EL (cell line): ENCODE measurements around the gene CDK5RAP3.

Experiments used
- DNase-seq: peaks from one replicate; pipeline ENCODE4 v3.0.0-alpha.2; 2016

Gene CDK5RAP3

GRCh38 chr17:47949946-47950345 lies 21.0 kb upstream of the CDK5RAP3 start:
- DNase-seq = no peak

DNA sequence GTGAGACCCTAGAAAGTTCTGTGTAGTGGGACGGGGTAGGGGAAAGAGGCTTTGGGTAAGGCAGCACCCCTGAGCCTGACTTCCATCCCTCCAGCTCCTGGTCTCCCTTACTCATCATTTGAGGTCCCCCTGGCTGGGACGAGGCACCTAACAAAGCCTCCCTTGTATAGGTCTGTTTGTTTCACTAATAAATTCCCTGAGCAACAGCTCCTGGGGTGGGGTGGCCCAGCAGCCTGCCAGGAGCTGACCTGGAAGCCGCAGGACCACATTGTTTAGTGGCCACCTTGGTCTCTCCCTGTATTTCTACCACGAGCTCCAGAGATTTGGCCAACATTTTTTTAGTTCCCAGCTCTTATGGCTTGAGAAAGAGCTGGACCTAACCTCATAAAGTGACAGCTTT lies 20.5 kb upstream of the CDK5RAP3 start:
- no peak for DNase-seq

DNA sequence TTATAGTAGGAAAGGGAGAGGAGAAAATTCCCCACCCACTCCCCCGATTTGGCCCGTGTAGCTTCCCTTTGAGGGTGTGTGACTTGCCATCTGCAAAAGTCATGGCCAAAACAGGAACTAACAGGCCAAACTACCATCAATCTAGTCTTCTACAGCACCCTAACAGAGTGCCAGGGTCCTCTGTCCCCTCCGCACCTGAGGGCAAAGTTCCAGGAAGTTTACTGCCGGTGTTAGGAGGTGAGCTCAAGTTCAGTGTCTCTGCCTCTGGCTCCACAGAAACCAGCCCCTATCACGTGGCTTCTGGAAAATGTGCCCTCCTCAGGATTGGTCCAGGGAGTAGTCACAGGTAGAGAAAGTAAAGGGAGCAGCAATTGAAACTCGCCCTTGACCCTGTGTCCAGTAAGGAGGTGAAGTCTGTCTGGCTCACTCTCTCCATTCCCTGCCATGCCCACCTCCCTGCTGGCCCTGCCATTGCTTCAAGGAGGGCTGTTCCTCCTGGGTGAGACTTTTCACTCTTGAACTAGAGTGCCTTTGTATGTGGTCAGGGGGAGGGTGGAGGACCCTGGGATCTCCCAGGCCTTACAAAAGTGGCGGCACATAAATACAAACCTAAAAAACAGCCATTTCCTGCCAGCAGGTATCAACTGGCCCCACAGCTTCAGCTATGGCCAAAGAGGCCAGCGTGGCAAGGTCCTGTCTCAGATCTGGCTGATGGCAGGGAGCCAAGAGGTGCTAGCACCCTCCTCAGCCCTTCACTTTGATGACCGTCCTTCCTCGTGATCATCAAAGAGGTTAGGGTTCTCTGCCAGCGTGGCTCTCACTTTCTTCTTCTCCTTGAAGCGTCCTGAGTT lies 18.5 kb upstream of the CDK5RAP3 start:
- no peak for DNase-seq

DNA sequence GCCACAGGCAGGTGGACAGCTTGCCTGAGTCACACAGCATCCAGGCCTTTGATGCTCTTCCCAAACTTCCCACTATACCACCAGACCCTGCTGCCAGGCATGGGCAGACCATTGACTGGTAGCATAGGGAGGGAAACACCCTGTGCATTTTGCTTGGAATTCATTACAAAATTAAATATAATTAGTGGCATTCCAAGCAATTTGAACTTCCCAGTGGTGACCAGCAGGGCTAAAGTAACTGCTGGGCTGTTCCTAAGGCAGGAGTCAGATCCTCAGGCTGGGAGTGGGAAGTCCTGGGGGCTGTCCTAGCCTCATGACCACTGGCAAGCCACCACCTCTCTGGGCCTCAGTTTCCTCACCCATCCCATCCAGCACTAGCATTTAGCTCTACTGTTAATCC lies 17.0 kb upstream of the CDK5RAP3 start:
- no peak for DNase-seq

DNA sequence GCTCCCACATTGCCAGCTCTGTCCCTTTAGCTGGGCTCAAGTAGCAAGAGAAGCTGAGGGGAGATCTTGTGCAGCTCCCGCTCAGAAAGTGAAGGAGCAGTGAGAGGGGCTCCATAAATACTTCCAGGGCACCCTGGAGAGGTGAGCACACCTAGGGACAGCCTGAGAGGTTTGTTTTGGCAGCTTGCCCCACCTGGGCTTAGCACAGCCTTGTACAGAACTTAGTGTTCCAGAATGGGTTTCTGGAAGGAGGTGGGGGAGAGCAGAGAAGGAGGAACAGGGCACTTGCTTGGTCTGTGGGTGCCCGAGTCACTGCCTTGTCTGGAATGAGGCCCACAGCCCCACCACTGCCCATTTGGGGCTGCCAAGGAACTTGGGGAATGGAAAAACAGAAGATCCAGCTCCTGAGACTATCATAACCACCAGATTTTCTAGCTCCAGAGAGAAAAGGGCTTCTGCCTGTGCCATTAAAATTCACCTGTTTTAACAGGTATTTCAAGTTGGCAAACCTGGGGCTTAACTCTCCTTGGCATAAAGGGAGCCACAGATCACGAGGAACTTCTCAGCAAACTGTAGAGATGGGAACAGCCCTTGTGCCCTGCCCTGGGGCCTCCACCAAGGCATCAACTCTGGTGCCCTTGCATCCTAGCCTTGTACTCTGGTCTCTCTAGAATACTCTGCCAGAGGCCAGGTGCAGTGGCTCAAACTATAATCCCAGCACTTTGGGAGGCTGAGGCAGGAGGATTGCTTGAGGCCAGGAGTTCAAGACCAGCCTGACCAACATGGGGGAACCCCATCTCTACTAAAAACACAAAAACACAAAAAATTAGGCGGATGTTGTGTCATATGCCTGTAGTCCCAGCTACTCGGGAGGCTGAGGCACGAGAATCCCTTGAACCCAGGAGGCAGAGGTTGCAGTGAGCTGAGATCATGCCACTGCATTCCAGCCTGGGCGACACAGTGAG lies 15.1 kb upstream of the CDK5RAP3 start:
- DNase-seq = no peak

DNA sequence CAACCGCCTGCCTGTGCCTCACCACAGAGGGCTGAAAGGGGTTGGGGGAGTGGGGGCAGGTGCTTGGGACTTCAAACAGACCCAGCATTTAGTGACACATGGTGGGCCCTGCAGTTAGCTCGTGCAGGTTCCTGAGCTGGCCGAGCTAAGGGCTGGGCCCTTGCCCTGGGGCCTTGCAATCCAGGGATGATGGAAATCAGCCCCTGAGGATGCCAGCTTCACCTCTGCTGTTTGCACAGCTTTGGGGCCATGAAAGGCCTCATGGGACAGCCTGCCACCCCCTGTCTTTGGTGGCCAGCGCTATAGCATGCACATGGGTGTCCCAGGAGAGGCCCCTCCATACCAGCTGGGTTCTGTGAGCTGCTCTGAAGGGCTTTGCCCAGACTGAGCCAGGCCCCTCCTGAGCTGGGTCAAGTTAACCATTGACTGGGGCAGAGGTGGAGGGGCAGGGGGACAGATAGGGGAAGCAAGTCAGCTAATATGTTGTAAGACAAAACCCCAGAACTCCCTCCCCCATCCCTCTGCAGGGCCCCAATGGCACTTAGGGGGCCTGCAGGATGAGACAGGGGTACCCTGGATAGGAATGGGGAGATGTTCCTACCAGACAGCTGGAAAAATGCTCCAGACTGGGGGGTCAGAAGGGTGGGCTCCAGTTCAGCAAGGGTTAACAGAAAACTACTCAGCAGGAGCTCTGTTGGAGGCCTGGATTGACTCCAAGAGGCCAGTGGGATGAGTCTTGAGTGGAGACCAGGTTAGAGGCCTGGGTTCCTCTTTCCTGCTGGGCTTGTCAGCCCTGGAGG lies 13.9 kb upstream of the CDK5RAP3 start:
- no peak for DNase-seq

GRCh38 chr17:47957591-47958490 lies 13.1 kb upstream of the CDK5RAP3 start, which contains the start of gene PRR15L:
PRR15L (minus strand) TSS chr17:47957883; CDS start chr17:47953234, 4,649 bp downstream.
- no peak for DNase-seq

GRCh38 chr17:47959825-47960655 lies 10.9 kb upstream of the CDK5RAP3 start:
- DNase-seq = no peak

DNA sequence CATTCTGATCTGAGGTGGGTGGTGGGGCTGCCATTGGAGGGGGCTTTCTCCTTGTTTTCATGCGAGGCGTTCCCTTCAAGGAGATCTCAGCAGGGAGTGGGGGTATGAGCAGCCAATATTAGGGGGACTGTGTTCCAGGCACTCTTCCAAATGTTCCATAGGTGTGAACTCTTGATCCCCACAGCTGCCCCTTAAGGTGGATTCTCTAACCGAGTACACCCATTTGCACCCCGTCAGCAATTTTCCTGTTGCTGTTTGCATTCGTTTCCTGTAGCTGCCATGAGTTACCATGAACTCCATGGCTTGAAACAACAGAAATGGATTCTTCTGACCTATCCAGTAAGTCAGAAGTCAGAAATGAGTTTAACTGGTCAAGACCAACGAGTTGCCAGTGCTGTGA lies 9.5 kb upstream of the CDK5RAP3 start:
- DNase-seq = no peak

DNA sequence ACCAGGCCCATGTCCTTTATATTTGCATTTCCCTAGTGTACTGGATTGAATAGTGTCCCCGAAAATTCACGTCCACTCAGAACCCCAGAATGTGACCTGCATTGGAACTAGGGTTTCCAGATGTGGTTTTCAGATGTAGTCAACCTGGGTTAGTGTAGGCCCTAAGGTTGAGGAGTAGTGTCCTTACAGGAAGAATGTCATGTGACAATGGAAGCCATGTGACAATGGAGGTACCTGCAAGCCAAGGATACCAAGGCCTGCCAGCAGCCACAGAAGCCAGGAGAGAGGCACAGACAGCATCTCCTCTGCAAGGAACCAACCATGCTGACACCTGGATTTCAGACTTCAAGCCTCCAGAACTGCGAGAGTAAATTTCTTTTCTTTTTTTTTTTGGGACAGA lies 8.0 kb upstream of the CDK5RAP3 start:
- no peak for DNase-seq

- DNase-seq = no peak
Measured at GRCh38 chr17:47964856-47965255, 6.1 kb upstream of the CDK5RAP3 start.

DNA sequence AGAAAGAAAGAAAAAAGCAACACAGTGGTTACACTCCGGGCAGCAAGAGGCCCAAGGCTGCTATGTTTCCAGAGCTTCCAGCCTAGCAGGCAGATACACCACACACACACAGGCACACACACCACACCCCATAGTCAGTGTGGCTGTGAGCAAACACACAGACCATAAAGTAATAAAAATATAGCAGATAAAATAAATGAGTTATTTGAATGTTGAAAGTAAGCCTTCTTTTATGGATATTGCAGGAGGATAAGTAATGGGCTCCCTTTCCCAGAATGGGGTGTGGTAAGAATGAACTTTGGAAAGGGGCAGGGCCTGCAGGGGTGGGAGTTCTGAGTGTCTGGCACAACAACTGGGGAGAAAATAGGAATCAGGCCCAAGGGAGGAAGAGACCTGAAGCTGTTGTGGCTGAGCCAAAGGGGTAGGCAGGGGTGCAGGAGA lies 4.8 kb upstream of the CDK5RAP3 start:
- DNase-seq = no peak

DNA sequence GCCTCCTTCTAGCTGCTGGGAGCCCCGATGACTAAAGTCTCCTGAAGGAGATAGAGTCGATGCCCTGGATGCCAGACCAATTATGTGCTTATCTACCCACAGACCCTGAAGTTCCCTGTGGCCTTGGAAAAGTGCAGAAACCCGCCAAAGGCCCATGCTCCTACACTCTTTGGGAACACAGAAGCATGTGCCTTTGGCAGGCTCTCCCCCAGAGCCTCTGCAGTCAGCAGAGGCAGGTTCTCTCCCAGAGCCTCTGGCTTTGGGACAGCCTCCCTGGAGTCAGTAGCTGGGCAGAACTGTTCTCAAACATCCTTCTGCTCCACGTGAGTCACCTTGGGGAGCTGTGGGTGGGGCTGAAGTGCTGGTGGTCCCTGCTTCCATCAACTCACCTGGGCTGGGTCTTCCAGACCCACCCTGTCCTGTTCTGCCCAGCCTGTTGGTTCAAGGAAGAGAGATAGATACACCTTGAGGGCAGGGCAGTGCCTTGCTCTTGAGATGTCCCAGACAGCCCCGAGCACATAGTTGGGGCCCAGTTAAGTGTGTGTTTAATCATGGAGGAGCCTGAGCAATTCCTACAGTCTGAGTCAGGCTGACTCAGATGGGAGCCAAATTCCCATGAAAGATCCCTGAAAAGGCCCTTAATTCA lies 3.2 kb upstream of the CDK5RAP3 start:
- DNase-seq = peak; percentile 89

GRCh38 chr17:47968836-47969235 lies 2.1 kb upstream of the CDK5RAP3 start:
- no peak for DNase-seq

GRCh38 chr17:47969930-47970724 lies 786 bp upstream of the CDK5RAP3 start:
- no peak for DNase-seq

GRCh38 chr17:47973541-47973940 lies 2.6 kb downstream of the CDK5RAP3 start:
- no peak for DNase-seq

DNA sequence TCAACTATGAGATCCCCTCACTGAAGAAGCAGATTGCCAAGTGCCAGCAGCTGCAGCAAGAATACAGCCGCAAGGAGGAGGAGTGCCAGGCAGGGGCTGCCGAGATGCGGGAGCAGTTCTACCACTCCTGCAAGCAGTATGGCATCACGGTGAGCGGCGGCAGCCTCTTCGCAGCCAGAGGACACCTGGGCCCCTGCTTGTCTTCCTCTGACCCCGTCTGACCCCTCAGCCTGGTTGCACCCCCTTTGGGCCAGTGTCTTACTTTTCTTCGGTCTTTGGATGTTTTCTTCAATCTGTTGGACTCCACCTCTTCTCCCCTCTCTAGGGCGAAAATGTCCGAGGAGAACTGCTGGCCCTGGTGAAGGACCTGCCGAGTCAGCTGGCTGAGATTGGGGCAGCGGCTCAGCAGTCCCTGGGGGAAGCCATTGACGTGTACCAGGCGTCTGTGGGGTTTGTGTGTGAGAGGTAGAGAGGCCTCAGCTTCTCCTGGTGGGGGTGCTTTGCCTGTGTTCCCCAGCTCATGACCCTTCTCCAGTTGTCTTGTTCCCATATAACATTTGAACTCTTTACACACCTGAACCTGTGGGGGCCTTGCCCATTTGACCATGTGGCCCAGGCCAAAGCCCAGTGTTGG lies 4.4 kb downstream of the CDK5RAP3 start:
- no peak for DNase-seq

DNA sequence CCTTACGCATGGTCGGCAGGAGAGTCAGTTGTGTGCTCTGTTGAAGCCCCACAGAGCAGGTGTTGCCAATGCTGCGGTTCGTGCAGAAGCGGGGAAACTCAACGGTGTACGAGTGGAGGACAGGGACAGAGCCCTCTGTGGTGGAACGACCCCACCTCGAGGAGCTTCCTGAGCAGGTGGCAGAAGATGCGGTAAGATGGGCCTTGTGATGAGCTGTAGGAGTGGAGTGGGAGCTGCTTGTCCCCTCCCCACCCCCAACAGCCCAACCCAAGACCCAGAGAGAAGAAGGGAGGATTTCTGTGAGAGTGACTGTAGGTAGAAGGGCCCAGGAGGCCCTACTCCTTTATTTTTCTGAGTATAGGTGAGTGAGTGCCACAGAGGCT lies 4.9 kb downstream of the CDK5RAP3 start:
- DNase-seq = no peak

DNA sequence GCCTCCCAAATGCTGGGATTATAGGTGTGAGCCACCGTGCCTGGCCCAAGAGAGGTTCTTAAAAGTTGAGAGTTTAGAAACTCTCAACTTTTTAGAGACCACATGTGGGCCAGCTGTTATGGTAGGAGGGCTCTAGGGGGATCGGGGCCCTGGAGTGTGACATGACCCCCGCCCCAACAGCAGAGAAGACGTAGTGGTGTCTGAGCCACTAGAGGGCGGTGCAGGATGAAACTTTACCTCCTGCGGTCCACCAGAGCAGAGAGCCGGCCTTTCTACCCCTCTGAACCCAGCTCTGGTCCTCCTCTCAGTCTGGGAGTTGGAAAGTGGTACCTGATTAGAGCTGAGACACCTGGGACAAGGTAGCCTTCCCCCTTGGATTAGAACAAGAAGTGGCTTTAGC lies 7.4 kb downstream of the CDK5RAP3 start:
- peak; percentile 57 for DNase-seq
